WI38 (cell line): ENCODE measurements around the gene MFN1.

ENCODE experiments used
- H3K4me3 ChIP-seq: 2 replicates; pipeline ENCODE4 v1.5.1; 2011; ENCODE audit warnings: low read depth, mild to moderate bottlenecking, control low read depth, low read length
- CTCF ChIP-seq: IDR thresholded peaks from 2 replicates; pipeline ENCODE4 v1.5.1; 2012; ENCODE audit warnings: low read depth, mild to moderate bottlenecking, control low read depth, low read length

Gene MFN1

DNA sequence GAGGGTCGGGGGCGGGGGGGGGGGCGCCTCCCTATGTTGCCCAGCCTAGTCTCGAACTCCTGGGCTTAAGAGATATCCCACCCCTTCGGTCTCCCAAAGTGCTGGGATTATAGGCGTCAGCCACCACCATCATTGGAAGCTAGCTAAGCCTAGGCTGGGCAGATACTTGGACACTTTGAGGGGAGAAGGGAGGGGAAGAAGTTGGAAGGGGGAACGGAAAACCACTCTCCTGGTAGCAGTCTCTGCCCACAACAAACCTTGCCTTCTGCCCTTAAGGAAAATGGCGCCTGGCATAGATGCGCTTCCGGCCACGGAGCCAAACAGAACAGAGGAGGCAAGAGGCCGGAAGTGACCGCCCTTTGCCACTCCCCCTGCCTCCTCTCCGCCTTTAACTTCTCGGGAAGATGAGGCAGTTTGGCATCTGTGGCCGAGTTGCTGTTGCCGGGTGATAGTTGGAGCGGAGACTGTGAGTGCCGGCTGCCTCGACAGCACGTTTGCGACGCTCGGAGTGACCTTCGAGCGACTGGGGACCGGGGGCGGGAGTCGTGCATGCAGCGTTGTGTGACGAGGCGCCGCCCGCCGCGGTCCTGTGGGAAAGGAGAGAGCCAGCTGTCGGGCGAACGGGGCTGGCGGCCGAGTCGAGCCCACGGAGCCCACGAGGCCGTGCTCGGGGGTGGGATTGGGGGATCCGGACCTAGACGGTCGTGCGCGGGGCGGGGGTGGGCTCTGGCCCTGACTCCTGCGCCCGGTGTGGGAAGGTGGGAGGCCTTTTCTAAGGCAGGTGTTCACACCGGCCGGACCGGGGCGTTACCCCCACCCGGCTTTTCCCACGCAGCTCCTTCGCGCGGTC is at the start of gene MFN1:
Gene MFN1 (plus strand): TSS at position 365 of the 850 bp plus-strand sequence. CDS start 1,143 bp downstream, outside the sequence.
- TF ChIP-seq CTCF: no peak
- H3K4me3 ChIP-seq: peak within 1 kb of the TSS; percentile 90

- H3K4me3 ChIP-seq: no peak overlapping the region
Observed at GRCh38 chr3:179297971-179298725, 49.4 kb upstream of the MFN1 start.

DNA sequence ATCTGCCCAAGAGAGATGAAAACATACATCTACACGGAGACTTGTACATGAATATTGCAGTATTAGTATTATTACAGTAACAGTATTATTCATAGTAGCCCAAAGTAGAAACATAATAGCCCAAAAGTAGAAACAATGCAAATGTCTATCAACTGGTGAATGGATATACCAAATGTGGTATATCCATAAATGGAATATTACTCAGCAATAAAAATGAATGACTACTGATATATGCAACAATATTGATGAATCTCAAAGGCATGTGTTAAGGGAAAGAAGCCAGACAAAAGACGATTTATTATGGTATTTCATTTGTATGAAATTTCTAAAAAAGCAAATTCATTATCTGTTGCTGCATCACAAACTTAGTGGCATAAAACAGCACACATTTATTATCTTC is 48.2 kb upstream of the MFN1 start:
- H3K4me3 ChIP-seq: no peak overlapping the region
- TF ChIP-seq CTCF: no peak

More at GRCh38 chr3:179297971-179298725, 49.4 kb upstream of the MFN1 start:
- TF ChIP-seq CTCF: no peak

- no peak for TF ChIP-seq CTCF
- H3K4me3 ChIP-seq: no peak overlapping the region
Observed at GRCh38 chr3:179299999-179300613, 47.4 kb upstream of the MFN1 start.

DNA sequence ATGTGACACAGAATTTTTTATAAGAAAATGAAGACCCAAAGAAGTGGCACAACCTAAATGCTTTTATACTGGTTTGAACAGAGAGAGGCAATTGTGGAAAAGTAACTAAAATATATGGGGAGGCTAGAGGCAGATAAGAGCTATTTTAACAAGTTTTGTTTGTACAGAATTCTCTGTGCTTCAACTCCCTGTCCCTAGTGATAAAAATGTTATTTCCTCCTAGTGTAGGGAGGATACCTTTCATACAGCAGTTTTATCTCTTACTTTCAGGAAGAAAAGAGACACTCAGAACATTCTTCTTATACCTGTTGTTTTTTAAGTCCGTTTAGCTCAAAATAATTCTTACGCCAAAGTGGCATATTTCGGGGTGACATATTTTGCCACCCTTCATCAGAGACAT is 45.9 kb upstream of the MFN1 start:
- no peak for TF ChIP-seq CTCF
- no peak overlapping the region for H3K4me3 ChIP-seq

DNA sequence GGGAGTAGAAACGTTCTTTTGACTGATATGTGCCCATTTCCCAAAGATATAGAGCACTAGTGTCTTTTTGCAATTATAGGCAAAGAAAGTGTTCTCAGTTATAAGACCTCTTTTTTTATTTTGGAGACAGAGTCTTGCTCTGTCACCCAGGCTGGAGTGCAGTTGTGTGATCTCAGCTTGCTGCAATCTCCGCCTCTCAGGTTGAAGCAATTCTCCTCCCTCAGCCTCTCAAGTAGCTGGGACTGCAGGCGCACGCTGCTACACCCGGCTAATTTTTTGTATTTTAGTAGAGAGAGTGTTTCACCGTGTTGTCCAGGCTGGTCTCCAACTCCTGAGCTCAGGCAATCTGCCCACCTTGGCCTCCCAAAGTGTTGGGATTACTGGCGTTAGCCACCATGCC is 45.4 kb upstream of the MFN1 start:
- no peak for TF ChIP-seq CTCF
- no peak overlapping the region for H3K4me3 ChIP-seq
